ENCODE measurements around the gene ANAPC5. TPM values are rescaled to one million over a fixed set of nuclear protein-coding genes. Genes with fewer than 3 reads are reported as not detected.

The ANAPC5 gene
- total RNA-seq, 3 donors from 2014 or later (not counting 1 experiment from before 2014, with no cell fraction given) = 134 to 171 (median 163) TPM

GRCh38 chr12:121326996-121327674 lies 25.1 kb downstream of the ANAPC5 start:
- Mint-ChIP-seq H3K36me3 (peaks cover 7% of the 10 kb centered on the region), H3K27ac (peak overlapping the region in 1 of 2 donors; percentile 67), H3K9me3 (no peaks in the 10 kb centered on the region), H3K4me3 (no peak overlapping the region), H3K27me3 (ENCODE audit: low read depth in 2 of 2) (no peaks in the 10 kb centered on the region), H3K4me1 (no peaks in the 10 kb centered on the region)
- ATAC-seq = no peak
- DNase-seq = no peak
- intact Hi-C loops (cut with micrococcal nuclease) = no loop called here
- 77% methylated on average over 21 of the region's 21 CpGs for WGBS (ENCODE audit: insufficient coverage)
- Histone ChIP-seq H3K4me1 (ENCODE audit: control insufficient read depth, insufficient read depth, low read length) (no peaks in the 10 kb centered on the region), H3K27me3 (ENCODE audit: control insufficient read depth, insufficient read depth, low read length) (no peaks in the 10 kb centered on the region), H3K9me3 (ENCODE audit: control insufficient read depth, insufficient read depth, low read length) (no peaks in the 10 kb centered on the region), H3K4me3 (ENCODE audit: low read length) (no peak overlapping the region), H3K27ac (ENCODE audit: low read length) (no peak overlapping the region), H3K36me3 (ENCODE audit: control insufficient read depth, insufficient read depth, low read length) (peaks cover 82% of the 10 kb centered on the region)
- TF ChIP-seq, protein P1, sequence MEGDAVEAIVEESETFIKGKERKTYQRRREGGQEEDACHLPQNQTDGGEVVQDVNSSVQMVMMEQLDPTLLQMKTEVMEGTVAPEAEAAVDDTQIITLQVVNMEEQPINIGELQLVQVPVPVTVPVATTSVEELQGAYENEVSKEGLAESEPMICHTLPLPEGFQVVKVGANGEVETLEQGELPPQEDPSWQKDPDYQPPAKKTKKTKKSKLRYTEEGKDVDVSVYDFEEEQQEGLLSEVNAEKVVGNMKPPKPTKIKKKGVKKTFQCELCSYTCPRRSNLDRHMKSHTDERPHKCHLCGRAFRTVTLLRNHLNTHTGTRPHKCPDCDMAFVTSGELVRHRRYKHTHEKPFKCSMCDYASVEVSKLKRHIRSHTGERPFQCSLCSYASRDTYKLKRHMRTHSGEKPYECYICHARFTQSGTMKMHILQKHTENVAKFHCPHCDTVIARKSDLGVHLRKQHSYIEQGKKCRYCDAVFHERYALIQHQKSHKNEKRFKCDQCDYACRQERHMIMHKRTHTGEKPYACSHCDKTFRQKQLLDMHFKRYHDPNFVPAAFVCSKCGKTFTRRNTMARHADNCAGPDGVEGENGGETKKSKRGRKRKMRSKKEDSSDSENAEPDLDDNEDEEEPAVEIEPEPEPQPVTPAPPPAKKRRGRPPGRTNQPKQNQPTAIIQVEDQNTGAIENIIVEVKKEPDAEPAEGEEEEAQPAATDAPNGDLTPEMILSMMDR (IDR thresholded peaks at IDR 0.05) = no peak

GRCh38 chr12:121325922-121326396 lies 26.3 kb downstream of the ANAPC5 start:
- Mint-ChIP-seq H3K4me3 (no peak overlapping the region), H3K36me3 (peaks cover 7% of the 10 kb centered on the region), H3K27ac (peak overlapping the region in 1 of 2 donors; percentile 67), H3K9me3 (no peaks in the 10 kb centered on the region), H3K4me1 (no peaks in the 10 kb centered on the region), H3K27me3 (ENCODE audit: low read depth in 2 of 2) (no peaks in the 10 kb centered on the region)
- Histone ChIP-seq H3K27me3 (ENCODE audit: control insufficient read depth, insufficient read depth, low read length) (no peaks in the 10 kb centered on the region), H3K27ac (ENCODE audit: low read length) (no peak overlapping the region), H3K9me3 (ENCODE audit: control insufficient read depth, insufficient read depth, low read length) (no peaks in the 10 kb centered on the region), H3K4me3 (ENCODE audit: low read length) (no peak overlapping the region), H3K4me1 (ENCODE audit: control insufficient read depth, insufficient read depth, low read length) (no peaks in the 10 kb centered on the region), H3K36me3 (ENCODE audit: control insufficient read depth, insufficient read depth, low read length) (peaks cover 74% of the 10 kb centered on the region)
- DNase-seq = no peak
- intact Hi-C loops (cut with micrococcal nuclease) = no loop called here
- TF ChIP-seq, protein P1 (IDR thresholded peaks at IDR 0.05) = no peak
- 60% methylated on average over 3 of the region's 5 CpGs for WGBS (ENCODE audit: insufficient coverage)
- ATAC-seq = no peak

- intact Hi-C loops (cut with micrococcal nuclease) = no loop called here
- Histone ChIP-seq H3K9me3 (ENCODE audit: control insufficient read depth, insufficient read depth, low read length) (no peaks in the 10 kb centered on the region), H3K36me3 (ENCODE audit: control insufficient read depth, insufficient read depth, low read length) (peaks cover 72% of the 10 kb centered on the region), H3K27me3 (ENCODE audit: control insufficient read depth, insufficient read depth, low read length) (no peaks in the 10 kb centered on the region), H3K4me3 (ENCODE audit: low read length) (no peak overlapping the region), H3K27ac (ENCODE audit: low read length) (no peak overlapping the region), H3K4me1 (ENCODE audit: control insufficient read depth, insufficient read depth, low read length) (no peaks in the 10 kb centered on the region)
- no peak for ATAC-seq
- Mint-ChIP-seq H3K9me3 (no peaks in the 10 kb centered on the region), H3K27ac (peak overlapping the region in 1 of 2 donors; percentile 1), H3K4me1 (no peaks in the 10 kb centered on the region), H3K27me3 (ENCODE audit: low read depth in 2 of 2) (no peaks in the 10 kb centered on the region), H3K4me3 (no peak overlapping the region), H3K36me3 (peaks cover 7% of the 10 kb centered on the region)
- WGBS (ENCODE audit: insufficient coverage) = 90% methylated on average over 2 of the region's 3 CpGs
- TF ChIP-seq, protein P1 (IDR thresholded peaks at IDR 0.05) = no peak
- no peak for DNase-seq
Measured at GRCh38 chr12:121323908-121324307, 28.3 kb downstream of the ANAPC5 start.

- H3K4me1 Mint-ChIP-seq = peaks cover 9 to 13% of the 10 kb centered on the region in 2 donors
- Histone ChIP-seq H3K9me3 (ENCODE audit: control insufficient read depth, insufficient read depth, low read length) (no peaks in the 10 kb centered on the region), H3K27ac (ENCODE audit: low read length) (no peak overlapping the region), H3K4me1 (ENCODE audit: control insufficient read depth, insufficient read depth, low read length) (no peaks in the 10 kb centered on the region), H3K27me3 (ENCODE audit: control insufficient read depth, insufficient read depth, low read length) (no peaks in the 10 kb centered on the region), H3K4me3 (ENCODE audit: low read length) (no peak overlapping the region), H3K36me3 (ENCODE audit: control insufficient read depth, insufficient read depth, low read length) (peaks cover 42% of the 10 kb centered on the region)
- intact Hi-C loops (cut with micrococcal nuclease) = no loop called here
- H3K9me3 Mint-ChIP-seq = no peaks in the 10 kb centered on the region
- no peaks in the 10 kb centered on the region for H3K27me3 Mint-ChIP-seq (ENCODE audit: low read depth in 2 of 2)
- H3K27ac Mint-ChIP-seq = no peak overlapping the region
- WGBS (ENCODE audit: insufficient coverage) = 95% methylated on average over 11 of the region's 11 CpGs
- DNase-seq (no peak), ATAC-seq (no peak)
- H3K36me3 Mint-ChIP-seq = peaks cover 6% of the 10 kb centered on the region
- H3K4me3 Mint-ChIP-seq = no peak overlapping the region
- TF ChIP-seq, protein P1 (IDR thresholded peaks at IDR 0.05) = no peak
Measured at GRCh38 chr12:121318121-121318520, 34.1 kb downstream of the ANAPC5 start.

Data from natural killer cell (primary cell).